NCI-H1105 (cell line): ENCODE results near the gene ID2.
"Not testable (repeated sequence)": the region's sequence is repeated elsewhere in the genome, so short reads cannot be mapped to it uniquely, and the experiment has no call there.

Experiments
- DNase-seq: peaks from one replicate; lab custom pipeline; 2025; lab: John Stamatoyannopoulos, UW

The ID2 gene

GRCh38 chr2:8684878-8685696, 3.2 kb downstream of the ID2 start:
- peak; percentile 68 for DNase-seq

DNA sequence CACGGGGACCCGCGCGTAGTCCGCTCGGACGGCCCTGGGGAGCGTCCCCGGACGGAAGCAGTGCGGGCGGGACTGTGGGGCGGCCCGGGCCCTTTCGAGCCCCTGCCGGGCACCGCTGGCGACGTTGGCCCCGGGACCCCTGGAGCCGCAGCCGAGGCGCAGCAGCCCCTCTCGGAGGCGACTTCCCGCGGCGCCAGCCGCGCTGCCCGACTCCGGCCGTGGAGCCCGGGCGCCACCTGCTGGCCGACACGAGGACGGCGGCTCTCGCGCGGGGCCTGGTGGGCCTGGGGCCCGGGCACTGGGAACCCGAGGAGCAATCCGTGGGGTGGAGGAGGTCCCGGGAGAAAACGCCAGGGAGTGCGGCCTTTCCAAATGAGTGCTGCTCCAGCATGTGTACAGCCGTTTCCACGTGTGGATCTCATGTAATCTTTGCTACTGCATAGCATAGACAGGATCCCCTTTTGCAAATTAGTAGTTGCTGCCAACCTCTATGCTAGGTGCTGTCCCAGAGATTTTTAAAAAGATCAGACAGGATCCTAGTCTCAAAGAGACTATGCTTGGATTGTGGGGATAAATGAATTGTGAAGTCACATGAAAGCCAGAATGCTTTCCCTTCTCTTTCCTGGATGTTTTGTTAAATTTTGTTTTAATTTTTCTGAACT, 4.0 kb downstream of the ID2 start:
- peak; percentile 60 for DNase-seq

DNA sequence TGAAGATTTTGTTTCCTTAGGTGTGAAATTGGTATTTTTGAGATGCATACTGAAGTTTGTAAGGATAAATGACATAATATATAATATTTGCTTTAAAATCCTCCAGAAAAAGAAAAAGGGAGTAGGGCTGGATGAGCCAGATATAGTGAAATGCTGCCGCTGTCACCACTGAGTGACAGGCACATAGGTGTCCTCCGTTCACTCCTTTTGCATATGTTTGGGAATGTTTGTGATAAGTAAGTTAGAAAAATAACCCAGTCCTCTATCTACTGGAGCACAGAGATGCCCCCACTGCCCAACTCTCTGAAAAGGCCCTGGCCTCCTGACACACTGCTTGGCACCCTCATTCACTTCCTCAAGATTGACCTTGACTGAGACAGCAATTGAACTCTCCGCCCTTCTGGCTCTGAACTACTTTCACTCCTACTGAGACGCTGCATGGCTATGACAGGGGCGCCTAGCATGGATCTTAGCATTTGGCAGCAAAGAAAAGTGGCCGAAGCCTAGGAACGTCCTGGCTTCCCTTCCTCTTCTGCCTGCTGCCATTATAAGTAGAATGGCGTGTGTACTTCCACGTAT, 10.1 kb downstream of the ID2 start:
- DNase-seq: no peak

DNA sequence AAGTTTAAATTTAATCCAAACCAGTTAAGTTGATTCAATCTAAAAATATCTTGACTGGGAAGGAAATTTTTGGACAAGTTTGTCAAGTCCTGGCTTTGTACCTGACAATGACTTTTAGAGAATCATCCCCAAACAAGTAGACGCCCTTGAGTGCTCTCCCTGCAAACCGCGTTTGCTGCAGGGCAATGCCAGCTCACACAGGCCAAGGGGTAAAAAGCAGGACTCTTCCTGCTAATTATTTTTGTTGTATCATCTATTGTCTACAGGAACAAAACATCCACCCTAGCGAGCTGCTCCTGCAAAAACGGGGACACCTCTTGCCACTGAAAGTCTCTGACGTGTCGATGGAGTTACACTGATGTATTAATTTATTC, 10.9 kb downstream of the ID2 start:
- no peak for DNase-seq

DNA sequence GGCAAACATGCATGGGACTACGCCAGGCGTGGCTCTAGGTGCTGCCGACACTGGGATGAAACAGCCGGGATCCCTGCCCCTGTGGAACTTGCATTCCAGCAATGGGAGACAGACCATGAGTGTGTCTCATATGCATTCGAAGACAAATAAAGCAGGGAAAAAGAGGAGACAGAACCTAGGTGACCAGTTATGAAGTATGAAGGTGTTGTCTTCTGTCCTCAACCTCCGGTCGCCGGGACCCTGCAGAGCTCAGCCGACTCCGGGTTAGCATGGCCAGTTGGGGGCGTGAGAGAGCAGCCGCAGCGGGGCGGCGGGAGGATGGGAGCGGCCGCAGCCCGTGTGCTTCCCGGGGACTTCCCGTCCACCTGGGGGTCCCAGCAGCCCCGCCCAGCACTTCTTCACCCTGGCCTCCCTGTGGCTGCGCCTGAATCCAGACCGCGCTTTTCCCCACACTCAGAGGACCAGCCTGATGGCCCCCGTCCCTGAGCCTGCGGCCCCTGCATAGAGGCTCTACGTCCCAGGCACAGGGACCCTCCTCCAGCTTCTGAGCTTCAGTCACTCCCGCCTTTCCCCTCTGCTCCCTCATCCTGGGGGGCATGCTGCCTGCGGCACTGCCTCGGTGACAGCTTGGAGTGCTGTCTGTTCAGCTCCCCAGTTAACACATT, 11.4 kb downstream of the ID2 start:
- no peak for DNase-seq

DNA sequence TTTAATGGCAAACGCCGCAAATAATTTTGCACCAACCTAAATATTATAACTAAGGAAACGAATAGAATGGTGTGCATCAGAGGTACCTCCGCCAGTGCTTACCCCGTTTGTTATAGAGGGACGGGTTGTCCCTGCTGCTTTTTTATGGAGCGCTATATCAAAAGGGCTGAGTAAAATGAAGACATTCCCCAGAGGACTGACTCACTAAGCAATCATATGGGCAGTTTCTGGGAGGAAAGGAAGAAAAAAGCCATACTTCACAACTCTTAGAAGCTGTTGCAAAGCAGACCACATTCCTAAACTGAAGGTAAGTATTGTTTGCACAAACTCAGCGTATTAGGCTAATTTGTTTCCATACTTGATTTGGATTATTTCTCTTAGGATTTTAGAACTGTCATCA, 12.9 kb downstream of the ID2 start:
- DNase-seq: no peak

- DNase-seq: no peak
Observed at GRCh38 chr2:8697190-8697589, 15.3 kb downstream of the ID2 start.

DNA sequence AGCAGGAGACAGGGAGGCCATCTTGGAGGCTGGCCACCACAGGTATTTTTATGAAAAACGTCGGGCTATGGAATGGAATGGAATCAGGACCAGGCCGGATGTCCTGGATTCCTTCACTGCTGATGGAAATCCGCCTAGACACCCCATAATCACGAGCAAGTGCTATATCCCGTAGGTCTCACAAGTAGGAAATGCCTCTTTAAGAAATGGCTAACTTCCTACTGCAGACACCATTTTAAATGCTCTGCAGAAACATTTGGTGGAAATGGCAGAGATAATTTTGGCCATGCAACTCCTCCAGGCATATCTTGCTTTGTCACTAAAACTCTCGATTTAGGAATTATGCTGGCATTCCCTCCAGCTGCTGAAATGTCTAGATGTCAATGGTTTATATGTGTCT, 18.0 kb downstream of the ID2 start:
- no peak for DNase-seq

DNA sequence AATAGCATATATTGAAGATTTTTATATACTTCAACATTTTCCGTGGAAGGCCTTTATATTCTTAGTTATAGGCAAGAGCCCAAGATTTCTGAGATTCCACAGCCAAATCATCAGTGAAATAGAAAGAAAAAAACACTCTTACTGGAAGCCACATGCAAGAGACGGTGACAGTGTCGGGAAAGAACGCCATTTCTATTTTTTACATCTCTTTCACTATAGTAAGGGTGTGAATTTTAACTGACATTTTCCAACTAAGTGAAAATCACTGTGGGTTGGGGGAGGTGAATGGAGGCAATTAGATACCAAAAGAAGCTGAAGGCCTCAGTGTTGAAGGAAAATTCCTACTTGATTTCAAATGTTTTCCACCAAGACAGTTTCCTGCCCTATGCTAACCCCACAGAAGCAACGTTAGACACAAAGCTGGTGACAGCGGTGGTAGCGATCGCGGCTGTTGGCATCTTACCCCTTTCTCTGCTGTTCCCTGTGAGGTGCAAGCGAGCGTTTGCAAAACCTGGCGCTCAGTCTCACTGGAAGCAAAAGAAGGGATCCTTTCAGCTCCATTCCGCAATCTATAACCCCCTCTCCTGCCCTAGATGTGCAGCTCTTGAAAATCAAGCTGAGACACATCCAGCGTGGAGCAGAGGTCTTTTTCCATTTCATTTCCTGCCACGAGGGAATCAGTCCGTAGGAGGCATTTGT, 20.0 kb downstream of the ID2 start:
- DNase-seq: no peak

DNA sequence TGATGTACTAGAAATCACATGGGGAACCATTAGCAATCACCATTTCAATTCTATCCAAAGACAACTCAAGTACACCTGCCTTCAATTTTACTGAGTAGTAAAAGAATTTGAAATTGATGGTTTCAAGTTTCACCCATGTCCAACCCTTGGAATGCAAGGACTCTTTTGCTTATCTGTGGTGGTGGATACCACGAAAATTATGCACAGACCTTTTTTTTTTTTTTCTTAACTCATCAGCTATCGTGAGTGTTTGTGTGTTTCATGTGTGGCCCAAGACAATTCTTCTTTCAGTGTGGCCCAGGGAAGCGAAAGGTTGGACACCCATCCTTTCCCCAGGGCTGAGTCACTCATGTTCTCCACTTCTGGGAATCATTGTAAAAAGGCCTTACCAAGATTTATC, 23.1 kb downstream of the ID2 start:
- DNase-seq: no peak

GRCh38 chr2:8709611-8710010, 27.8 kb downstream of the ID2 start:
- no peak for DNase-seq

DNA sequence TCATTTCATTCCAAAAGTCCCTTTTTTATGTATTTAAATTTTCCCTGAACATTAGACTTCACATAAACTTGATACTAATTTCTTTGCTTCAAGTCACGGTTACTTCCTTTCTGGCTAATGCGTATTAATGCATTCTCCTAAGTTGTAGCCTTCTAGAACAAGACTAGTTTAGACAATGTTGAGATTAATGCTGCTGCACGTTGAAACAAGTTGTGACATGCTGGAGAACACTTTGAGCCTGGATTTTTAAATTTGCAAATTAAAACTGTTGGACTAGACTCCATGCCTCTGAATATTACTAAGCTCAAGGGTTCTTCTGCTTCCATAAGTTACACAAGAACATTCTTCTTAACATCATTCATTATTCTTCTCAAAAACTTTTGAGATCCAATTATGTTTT, 29.1 kb downstream of the ID2 start:
- DNase-seq: no peak

DNA sequence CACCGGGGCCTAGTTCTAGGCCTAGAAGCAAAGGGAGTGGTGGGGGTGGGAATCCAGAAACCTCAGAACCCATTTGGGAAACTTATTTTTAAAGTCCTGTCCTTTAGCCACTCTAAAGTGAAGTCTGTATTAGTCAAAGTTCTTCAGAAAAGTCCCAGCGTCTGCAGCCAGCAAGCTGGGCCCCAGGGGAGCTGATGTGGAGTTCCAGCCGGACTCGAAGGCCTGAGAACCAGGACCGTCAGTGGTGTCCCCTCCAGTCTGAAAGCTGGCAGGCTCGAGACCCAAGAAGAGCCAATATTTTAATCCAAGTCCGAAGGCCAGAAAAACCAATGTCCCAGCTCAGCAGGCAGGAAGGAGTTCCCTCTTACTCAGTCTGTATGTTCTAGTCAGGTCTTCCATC, 32.4 kb downstream of the ID2 start:
- no peak for DNase-seq

- no peak for DNase-seq
Observed at GRCh38 chr2:8714971-8715370, 33.1 kb downstream of the ID2 start.

DNA sequence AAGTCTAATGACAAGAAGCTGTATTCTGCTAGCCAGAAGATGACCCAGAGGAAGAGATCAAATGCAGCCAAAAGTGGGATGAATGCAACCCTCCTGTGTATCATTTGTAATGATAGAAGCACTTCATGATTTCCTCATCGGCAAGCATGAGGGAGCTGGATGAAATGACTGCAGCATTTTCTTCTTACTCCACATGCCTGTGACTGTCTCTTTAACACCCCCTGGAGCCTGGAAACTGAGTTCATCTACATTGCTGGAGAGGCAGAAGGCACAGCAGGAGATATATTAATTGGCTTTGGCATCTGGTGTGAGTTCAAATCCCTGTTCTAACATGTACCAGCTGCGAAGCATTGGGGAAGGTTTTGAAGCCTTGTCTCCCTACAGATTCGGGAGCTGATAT, 37.7 kb downstream of the ID2 start:
- DNase-seq: no peak

- no peak for DNase-seq
Observed at GRCh38 chr2:8720741-8721140, 38.9 kb downstream of the ID2 start.

GRCh38 chr2:8721410-8721809, 39.6 kb downstream of the ID2 start:
- no peak for DNase-seq

- no peak for DNase-seq
Observed at GRCh38 chr2:8722986-8723385, 41.1 kb downstream of the ID2 start.

- DNase-seq: no peak
Observed at GRCh38 chr2:8725838-8726237, 44.0 kb downstream of the ID2 start.

GRCh38 chr2:8728305-8729015, 46.6 kb downstream of the ID2 start:
- no peak for DNase-seq

GRCh38 chr2:8729101-8729500, 47.2 kb downstream of the ID2 start:
- not testable (repeated sequence) for DNase-seq

DNA sequence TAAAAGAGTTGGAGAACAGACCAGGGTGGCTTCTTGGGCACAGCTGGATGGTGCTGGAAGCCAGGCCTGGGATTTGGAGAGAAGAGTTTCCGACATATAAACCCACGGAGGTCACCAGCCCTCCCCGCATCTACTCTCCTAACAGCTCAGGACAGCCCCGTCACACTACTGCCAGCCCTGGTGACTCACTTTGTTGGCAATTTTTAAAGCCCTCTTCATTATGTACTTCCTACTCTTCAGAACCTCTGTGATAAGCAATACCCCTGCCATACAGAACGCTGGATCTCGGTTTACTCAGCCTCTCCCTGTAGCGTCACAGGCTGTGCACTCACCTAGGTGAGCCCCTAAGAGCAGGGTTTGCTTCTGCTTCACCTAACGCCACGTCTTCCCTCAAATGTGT, 48.1 kb downstream of the ID2 start:
- DNase-seq: no peak
